Hindlimb muscle (tissue), 1 donor: ENCODE data around the gene CD300A. TPM values are rescaled to one million over a fixed set of nuclear protein-coding genes. Genes with fewer than 3 reads are reported as not detected.

ENCODE experiments used
- DNase-seq: peaks from one replicate; pipeline ENCODE4 v3.0.0-alpha.2; 2013
- polyA plus RNA-seq: library from polyadenylated mRNA; unstranded; fragments of 120-200 nt; gene quantifications from one replicate; pipeline ENCODE4 v1.2.1, GENCODE V29; 2013; ENCODE audit not compliant: insufficient read length

The CD300A gene
- polyA plus RNA-seq, 1 donor = 2.2 TPM

DNA sequence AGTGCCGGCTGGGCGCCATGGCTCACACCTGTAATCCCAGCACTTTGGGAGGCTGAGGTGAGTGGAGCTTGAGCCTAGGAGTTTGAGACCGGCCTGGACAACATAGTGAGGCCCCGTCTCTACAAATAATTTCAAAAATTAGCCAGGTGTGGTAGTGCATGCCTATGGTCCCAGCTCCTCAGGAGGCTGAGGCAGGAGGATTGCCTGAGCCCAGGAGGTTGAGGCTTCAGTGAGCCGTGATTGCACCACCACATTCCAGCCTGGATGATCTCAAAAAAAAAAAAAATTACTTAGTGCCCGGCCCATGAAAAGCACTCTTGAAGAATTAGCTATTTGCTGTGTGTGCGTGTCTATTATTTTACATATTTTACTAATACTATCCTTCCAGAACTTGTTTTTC is 24.9 kb upstream of the CD300A start:
- no peak for DNase-seq

DNA sequence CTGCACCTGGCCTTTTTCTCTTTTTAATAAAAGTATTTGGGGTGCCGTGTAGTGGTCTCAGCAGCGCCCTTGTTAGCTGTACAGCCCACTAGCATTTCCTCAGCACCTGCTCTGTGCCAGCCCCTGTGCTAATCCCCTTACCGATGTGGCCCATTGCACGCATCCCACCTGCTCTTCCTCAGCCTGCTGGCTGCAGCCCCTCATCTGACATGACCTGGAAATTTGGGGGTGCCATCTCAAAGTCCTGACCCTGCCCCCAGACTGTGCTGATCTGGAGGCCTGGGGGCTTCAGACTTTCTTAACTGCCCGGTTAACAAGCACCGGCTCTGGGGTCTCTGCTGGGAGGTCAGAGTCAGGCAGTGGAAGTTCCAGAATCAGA is 24.2 kb upstream of the CD300A start:
- no peak for DNase-seq

DNA sequence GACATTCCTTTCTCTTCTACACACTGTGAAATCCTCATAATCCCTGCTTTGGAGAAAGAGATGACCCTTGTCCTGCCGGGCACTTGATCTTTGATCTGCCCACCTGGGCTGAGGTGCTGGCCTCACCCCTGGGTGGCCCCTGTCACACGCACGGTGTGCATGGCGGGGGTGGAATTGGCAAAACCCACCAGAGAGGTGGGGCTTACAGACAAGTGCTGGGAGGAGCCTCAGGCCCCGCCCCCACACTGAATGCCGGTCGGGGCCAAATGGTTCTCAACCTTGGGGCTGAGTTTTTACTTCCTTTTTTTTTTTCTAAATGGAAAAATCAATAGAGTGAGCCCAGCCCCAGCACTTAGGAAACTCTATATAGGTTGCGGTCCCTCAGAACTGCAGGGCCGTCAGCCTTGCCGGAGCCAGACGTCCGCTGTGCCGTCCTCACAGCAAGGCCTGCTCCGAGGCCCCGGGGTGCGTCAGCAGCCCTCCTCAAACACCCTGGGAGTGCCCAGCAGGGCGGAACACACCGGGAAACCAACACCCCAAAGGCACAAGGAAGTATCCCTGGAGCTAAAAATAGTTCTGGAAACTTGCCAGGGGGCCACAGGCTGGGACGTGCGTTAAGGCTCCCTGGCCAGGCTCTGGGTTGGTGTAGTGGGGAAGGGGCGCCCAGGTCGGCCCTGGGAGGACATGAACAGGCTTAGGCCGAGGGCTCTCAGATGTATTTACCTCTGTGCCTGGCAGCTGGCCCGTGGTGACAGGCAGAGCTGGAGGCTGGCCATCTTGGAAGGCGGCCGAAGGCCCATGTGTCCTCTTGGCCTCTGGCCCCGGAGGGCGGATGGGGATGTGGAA is 23.5 kb upstream of the CD300A start:
- DNase-seq = peak; percentile 67

DNA sequence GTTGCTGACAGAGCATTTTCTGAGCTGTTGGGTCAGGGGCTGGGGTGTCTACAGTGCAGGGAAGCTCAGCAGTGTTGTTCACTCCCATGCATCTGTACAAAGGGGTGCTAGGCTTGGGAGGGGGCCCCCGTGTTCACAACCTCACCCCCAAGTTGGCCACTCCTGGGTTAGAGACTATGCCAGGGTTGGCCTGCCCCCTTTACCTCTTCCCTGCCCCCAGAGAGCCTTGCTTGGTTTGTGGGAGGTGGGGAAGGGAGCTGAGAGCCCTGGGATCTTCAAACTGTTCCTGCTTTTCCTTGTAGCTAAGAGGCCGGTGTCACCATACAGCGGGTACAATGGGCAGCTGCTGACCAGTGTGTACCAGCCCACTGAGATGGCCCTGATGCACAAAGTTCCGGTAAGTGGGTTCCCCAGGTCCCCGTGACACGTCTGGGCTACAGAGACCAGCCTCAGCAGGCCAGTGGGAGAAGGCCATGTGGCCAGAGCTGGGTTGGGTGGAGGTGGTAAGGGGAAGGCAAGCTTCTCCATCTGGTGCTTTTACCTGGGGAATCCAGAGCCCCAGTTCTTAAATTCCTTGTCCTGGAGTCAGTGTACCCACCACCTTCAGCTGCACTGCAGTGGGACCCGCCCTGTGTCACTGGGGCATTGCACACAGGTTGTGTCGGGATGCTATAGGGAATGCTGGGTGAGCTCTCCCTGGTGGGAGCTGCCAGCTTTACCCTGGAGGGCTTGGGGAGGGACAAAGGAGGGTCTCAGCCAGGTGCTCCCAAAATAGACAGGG is 22.7 kb upstream of the CD300A start:
- DNase-seq = no peak

DNA sequence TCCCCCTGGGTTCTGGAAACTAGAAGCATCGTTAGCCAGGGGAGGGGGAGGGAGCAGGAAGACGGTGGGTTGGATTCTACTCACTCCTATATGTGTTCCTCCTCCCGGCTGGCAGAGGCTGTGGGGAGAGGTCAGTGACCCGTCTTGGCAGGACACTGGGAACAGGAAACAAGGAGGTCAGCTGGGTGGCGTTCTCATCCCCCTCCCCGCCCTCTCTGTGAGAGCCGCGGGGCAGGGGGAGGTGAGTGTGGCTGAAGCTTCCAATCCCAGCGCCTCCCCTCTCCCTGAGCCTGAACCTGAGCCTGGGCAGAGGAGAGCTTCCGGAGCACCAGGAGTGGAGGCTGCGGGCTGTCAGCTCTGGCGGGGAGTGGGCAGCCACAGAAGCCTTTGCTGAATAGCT is 22.0 kb upstream of the CD300A start:
- DNase-seq = no peak

DNA sequence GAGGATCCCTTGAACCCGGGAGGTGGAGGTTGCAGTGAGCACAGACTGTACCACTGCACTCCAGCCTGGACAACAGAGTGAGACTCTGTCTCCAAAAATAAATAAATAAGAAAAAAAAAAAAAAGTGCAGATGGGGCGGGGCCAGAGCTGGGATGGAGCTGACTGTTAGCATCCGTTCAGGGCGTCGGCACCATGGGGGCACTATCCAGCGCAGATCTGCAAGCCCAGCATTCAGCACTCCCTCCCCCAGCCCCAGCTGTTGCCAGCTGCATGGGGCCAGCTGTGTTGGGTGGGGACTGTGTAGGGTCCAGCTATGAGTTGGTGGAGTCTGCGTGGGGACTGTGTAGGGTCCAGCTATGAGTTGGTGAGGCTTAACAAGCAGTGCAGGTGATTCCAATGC is 21.3 kb upstream of the CD300A start:
- DNase-seq = no peak

DNA sequence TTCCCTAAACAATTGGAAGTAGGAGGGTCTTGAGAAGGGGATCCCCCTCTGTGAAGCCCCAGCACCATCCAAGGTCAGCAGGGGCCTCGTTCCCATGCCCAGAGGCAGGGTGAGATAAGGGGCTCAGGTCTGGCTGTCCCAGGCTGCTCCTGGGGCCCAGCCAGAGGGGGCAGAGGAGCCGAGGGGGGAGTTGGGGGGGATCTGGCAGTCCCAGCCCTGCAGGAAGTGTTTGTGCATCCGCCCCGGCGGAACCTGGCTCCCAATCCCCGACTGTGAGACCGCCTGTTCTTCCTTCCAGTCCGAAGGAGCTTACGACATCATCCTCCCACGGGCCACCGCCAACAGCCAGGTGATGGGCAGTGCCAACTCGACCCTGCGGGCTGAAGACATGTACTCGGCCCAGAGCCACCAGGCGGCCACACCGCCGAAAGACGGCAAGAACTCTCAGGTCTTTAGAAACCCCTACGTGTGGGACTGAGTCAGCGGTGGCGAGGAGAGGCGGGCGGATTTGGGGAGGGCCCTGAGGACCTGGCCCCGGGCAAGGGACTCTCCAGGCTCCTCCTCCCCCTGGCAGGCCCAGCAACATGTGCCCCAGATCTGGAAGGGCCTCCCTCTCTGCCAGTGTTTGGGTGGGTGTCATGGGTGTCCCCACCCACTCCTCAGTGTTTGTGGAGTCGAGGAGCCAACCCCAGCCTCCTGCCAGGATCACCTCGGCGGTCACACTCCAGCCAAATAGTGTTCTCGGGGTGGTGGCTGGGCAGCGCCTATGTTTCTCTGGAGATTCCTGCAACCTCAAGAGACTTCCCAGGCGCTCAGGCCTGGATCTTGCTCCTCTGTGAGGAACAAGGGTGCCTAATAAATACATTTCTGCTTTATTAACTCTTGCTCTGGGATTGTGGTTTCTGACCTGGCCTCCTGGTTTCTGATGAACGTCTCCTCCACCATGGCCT is 19.6 kb upstream of the CD300A start:
- DNase-seq = peak; percentile 49

DNA sequence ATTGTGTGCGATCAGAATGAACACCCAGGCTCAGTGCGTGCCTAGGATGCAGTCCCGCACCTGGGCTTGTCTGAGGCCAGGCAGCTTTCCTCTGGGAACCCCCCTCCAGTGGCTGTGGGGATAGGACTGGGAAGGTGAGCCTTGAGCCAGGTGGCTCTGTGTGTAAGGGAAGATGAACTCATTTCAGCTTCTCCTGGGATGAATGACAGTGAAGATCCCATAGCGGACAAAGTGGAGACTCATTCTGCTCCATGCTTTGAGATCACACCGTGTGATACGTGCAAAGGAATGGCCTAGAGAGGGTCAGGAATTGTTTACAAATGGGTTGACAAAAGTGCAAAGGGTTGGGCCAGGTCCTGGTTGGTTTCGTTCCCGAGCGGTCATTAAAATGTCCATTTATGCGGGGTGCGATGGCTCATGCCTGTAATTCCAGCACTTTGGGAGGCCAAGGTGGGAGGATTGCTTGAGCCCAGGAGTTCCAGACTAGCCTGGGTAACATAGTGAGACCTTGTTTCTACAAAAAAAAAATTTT is 18.7 kb upstream of the CD300A start:
- DNase-seq = no peak

DNA sequence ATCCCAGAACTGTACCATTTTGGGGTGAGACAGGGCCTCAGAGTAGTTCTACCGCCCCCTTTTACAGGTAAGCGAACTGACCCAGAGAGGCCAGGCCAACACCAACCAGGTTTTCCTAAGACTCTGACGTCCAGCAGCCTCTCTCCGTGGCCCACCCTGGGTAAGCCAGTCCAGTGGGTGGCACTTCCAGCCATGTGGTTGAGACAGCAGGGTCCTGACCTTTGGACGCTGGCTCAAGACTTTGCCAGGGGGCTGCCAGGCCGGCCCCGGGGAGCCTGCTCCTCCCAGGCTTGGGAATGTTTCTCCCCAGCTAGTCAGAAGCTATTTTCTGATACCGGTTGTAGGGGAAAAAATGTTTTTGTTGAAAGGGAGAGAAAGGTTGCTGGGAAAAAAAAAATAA is 17.7 kb upstream of the CD300A start:
- DNase-seq = no peak

DNA sequence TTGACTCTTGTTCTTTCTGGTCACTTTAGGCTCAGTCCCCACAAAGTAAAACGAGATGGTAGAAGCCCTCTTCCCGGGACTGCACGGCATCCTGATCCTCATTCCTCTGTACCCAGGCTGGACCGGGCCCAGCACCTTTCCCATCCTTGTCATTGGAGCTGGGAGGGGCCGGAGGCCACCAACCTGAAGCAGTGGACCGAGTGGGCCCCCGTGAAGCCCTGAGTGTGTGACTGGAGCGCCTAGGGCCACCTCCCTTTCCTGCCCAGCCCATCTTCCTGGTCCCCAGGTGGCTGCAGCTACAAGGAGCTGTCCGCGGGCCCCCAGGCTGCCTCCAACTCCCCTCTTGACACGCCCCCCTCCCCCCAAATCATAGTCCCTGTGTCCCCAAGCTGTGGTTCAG is 17.1 kb upstream of the CD300A start:
- no peak for DNase-seq

DNA sequence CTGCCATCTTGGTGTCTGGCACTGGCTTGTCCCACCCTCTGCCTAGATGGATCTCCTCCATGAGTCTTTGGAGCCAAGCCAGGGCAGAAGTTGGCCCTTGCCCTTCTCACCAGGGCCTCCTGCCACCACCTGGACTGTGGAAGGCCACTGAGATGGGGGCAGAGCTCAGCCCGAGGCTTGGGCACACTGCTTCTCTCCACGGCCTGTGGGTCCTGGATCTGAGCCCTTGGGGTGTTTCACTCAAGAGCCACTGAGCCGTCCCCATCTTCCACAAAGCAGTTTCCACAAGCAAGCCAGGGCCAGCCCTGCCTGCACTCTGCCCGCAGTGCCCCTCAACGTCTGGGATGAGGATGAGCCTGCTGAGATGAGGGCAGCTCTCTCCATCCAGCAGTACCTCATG is 16.7 kb upstream of the CD300A start:
- no peak for DNase-seq

DNA sequence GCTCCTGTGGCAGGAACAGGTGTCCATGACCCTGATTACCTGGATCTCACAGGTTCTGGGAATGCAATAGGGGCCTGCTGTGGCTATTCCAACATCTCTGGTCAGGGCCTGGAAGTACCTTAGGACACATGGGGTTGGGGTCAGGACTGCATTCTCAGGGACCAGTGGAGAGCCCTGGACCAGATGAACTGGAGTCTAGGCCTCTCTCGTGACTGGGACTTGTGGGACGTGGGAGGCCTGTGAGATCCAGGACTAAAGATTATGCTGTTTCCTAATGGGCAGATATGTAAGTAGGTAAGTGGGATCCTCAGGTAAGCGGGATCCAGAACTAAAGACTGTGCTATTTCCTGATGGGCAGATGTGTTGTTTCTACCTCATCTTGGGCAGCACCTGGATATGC is 16.2 kb upstream of the CD300A start:
- DNase-seq = no peak

DNA sequence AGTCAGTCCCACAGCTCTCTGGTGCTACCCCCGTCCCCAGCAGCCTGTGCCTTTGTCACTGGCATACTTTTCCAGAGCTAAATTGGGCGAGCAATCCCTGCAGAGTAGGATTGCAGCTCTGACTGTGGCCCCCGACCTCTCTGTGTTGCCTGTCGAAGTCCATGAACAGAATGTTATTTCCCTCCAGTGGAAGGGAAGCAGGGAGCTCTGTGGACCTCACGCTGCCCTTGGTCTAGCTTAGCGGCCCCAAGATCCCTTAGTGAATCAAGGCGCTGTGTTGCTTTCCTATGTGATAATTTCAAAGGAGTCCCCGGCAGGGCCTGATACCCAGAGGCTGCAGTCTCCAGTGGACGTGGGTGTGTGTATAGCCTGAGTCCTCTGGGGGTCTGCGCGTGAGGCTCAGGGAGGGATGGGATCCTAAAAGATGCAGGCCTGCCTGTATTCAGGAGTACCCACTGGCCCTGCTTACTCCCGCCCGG is 15.5 kb upstream of the CD300A start:
- no peak for DNase-seq

DNA sequence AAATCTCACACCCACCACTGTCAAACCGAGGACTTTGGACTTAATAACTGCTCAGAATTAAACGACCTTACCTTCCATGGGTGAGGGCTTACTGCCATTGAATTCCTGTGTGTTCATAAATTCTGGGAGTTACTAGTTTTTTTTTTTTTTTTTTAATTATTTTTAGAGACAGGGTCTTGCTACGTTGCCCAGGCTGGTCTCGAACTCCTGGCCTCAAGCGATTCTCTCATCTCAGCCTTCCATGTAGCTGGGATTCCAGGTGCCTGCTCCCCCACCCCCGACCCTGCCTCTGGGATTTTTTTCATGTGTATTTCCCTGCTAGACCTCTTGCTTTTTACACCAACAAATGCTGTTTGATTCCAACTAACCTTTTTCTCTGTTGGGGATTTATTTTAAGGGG is 14.9 kb upstream of the CD300A start:
- DNase-seq = no peak

DNA sequence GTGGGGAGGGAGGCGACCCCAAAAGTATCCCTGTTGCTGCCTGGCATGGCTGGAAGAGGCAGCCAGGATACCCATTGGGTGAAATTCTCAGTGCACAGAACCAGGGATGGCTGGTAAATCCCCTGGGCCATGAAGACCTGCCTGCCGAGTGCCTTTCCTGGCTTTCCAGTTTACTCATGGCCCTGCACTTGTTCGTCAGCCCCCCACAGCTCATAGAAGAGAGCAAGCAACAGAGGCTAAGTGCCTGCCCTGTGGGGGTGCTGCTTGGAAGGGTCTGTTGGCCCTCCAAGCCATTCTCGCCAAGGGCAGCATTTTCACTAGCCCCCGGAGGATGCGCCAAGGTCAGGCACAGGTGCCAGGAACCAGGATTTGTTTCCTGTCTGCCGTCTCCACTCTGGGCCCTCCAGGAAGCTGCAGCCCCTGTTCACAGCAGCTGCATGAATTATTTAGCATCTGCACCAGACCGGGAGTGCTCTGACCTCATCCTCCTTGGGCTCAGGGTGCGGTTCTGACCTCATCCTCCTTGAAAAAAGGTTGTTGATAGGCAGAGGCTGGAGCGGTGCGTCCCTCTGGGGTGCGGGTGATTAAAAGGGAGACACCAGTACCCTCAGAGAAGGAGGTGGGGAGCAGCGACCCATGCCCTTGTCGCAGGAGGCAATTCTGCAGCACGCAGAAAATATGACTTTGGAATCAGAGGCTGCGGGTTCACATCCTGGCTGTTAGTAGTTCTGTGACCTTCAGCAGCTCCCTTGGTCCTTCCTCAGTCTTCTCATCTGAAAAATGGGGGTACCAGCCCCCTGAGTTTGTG is 14.2 kb upstream of the CD300A start:
- DNase-seq = peak; percentile 38

DNA sequence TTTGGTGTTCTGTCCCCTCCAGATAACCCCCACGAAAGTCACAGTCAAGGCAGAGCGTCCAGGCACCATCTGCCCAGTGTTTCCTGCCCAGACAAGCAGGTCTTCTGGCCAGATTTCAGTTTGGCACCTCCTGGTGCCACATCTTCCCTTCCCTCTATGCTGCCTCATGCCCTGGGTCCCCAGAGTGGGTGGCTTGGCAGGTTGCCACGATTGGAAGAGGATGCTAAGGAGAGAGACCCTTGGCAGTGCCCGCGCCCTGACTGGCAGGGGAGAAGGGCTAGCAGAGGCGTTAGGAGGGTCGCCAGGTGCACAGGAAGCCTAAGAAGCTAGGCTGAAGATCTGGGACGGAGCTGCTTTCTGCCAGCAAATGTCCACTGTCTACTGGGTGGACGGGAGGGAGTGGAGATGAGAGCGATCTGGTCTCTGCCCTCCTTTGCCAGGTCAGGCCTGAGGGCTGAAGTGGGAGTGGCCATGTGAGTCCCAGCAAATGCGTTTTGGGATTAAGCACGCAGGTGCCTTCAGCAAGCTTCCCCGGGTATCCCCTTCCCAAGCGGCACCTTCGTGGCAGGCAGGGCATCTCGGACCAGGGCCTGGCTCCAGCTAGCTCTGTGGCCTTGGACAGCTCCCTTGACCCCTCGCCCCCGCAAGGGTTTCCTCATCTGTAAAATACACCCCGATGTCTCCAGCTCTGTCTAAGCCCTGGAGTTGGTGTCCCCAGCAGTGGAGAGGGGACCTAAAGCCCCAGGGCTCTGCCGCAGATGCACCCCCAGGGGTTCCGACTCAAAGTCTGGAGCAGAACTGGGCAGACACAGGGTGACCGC is 13.4 kb upstream of the CD300A start:
- DNase-seq = no peak

DNA sequence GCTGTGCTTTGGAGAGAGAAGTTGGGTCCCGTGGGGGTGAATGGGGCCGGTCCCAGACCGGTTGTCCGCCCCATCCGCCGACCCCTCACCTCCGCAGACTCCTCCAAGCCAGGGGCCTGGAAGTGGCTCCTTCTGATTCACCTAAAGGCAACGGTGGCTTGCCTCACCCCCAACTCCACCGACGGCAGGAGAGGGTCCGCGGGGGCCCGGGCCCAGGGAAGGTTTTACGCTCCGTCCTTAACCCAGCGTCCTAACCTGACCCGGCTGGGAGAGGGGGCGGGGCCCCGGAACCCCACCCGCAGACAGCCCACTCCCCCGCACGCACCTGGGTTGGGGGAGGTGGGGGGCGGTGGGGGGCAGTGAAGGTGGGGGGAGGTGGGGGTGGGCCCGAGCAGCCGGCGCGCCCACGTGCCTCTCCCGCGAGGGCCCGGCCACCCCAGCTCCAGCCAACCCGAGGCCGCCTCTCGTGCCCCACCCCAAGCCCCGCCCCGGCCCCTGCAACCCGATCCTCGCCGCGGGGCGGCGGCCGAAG is 12.7 kb upstream of the CD300A start:
- DNase-seq = no peak

DNA sequence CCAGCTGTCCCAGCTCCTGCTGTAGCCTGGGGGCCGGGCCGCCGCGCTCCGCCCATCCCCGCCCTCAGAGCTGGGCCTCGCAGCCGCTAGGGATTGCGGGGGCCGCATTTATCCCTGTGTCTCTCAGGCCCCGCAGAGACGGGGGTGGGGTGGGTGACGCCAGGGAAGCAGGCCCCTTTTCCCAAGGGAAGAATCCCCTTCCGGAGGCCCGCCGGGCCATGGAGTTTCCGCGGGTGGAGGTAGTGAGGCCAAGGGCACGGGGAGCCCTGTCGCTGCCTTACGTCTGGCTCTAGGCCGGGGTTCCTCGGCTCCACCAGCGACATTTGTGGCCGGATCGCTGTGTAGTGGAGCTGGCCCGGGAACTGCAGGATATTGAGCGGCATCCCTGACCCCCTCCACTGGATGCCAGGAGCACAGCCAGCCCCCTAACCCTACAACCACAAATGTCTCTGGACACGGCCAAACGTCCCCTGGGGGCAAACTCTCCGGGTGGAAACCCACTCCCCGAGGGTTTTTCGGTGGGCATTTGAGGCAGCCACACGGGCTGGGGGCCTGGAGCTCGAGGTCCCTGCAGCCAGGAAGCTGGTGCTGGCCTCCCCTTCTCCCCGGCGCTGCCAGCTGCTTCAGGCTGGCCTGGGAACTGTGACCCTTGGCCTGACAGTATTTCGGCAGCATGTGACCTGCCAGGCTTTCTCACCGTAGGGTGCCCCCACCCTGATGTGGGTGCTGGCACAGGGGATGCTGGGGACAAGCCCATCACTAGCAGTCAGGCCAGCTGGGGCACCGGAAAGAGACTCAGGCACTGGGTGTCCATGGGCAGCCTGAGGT is 12.0 kb upstream of the CD300A start:
- peak; percentile 92 for DNase-seq

DNA sequence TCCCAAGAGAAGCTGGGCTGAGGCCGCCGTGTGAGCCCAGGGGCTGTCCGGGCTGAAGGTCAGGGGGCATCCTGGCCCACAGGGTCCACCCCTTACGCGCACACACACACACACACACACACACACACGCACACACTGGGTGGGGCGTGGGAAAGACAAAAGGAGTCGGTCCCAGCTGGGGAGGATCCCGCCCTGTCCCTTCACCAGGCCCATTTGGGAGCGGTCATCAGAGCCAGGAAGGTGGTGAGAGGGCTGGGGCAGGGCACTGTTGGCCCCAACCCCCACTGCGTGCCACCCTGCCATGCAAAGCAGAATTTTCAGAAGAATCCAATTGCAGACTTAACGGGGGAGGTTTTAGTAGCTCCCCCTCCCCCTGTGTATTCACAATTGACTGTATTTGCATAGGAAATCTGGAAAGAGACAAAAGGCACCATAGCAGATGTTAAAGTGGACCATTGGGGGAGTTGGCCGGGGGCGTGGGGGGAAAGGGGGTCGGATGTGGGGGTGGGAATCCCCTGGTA is 11.3 kb upstream of the CD300A start:
- DNase-seq = no peak
